Activated CD4-positive, alpha-beta T cell treated with anti-CD3 and anti-CD28 coated beads for 48 hours (primary cell): Measurements from ENCODE around the gene ATF3.
"Not testable (repeated sequence)": the region's sequence is repeated elsewhere in the genome, so short reads cannot be mapped to it uniquely, and the experiment has no call there.

Source experiments
- DNase-seq: peaks from one replicate; pipeline ENCODE4 v3.0.0-alpha.2; 2020

Gene ATF3

DNA sequence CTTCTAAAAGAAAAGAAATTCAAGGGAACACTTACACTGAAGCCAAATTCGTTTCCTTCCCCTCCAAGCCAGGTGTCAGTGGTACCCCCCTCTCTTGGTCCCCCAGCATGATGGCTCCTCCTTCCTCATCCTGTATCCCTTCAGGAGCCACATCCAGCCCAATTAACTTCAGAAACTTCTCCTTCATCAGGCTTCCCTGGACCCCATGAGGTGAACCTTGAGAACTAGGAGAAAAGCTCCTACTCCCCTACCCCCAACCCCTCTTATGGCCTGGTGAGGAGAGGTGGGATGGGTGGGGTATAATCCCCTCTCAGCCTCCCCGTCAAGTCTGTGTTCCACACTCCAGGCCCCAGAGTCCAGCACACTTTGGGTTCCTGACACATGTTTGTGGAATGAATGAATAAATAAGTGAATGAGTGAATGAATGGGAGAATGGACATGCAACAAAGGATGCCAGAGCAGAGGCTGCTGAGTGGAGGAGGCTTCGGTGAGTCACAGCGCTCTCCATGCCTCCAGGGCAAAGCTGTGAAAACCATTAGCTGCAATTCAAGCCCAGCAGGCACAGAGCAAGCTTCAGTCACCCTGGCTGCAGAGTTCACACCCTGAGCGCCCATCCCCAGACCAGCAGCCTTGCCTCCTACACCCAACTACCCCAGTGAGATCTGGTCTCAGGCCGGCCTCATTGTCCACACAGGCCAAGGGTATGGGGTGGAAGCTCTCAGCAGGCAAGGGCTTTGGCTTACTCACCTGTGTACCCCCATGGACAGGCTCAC is 47.3 kb downstream of the ATF3 start:
- no peak for DNase-seq

DNA sequence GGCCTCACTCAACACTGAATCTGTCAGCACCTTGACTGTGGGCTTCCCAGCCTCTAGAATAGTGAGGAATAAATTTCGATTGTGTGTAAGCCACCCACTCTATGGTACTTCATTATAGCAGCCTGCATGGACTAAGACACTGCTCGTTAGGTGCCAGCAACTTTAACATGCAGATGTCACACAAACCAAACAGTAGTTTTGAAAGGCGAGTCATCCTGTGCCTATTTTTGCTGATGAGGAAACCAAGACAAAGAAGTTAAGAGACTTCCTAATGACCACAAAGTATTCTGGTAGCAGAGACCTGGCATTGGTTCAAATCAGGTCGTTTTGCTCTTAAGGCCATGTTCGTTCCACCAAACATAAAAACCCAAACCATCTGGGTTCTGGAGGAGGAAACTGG is 48.2 kb downstream of the ATF3 start:
- no peak for DNase-seq

DNA sequence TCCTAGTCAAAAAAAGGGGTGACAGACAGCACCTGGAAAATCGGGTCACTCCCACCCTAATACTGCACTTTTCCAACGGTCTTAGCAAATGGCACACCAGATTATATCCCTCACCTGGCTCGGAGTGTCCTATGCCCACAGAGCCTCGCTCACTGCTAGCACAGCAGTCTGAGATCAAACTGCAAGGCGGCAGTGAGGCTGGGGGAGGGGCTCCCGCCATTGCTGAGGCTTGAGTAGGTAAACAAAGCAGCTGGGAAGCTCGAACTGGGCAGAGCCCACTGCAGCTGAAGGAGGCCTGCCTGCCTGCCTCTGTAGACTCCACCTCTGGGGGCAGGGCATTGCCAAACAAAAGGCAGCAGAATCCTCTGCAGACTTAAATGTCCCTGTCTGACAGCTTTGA is 49.7 kb downstream of the ATF3 start:
- DNase-seq: not testable (repeated sequence)

- no peak for DNase-seq
Measured at GRCh38 chr1:212664409-212665199, 56.0 kb downstream of the ATF3 start.

DNA sequence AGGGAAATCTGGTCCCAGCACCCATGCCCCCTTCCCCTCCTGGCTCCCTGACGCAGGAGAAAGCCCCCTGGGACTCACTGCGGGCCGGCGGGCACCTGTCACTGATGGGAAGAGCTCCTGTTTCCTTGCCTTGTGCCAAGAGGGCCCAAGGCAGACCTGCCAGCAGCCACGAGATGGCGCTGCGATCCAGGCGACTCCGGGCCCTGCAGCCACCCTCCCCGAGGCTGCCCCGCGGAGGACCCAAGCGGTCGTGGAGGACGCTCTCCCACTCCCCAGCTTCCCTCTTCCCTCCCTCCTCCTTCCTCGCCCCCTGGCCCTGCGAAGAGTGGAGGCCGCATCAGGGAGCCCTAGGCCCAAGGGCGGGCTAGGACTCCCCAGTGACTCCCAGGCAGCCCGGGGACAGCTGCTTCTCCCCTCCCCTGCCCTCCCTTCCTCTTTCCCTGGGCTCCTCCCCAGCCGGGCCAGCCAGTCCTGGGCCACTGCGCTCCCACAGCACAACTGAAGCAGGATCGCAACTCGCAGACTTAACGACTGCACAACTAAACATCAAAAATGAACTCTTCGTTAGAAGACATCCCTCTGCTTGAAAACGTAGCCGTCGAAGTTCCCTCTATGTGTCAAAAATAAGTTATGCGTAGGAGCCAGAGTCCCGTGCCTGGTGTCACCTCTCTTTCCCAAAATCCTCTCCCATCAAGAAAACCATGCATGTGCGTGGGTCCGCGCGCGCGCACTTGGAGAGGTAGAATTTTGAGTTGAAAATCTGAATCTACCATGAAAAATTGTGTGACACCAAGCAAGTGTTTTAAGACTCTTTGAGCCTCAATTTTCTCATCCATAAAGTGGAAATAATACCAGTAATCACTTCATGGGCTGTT is 56.9 kb downstream of the ATF3 start:
- DNase-seq: peak; percentile 89

DNA sequence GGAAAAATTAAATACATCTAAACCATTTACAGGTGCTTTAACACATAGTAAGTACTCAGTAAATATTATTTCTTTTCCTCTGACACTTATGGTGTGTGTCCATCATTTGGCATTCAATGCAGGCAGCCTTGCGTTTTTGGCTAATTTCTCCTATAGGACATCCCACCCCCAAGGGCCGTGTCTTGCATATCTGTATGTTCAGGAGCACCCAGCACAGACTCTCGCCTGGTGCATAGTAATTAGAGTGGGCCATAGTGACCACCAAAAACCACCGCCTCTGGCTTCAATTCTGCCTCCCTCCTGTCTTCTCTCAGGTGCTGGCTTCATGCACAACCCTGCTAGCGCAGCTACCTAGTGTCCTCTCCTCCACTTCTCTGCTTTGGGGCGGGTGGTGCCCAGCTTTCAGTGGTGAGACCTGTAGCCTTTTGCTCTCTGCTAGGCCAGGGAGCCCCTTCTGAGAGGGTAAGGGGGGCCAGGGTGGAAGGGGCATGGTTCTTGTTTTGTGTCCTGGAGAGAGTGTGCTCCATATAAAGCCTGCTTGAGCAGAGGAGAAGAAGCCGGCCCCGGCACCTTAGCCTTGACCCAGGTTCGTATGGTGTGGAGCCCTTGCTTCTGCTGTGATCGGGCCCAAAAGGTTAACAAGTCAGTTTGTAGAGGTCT is 57.7 kb downstream of the ATF3 start:
- DNase-seq: no peak

GRCh38 chr1:212667223-212668139 is 58.9 kb downstream of the ATF3 start:
- DNase-seq: no peak

- no peak for DNase-seq
Measured at GRCh38 chr1:212668477-212668876, 59.9 kb downstream of the ATF3 start.

- DNase-seq: no peak
Measured at GRCh38 chr1:212669102-212669501, 60.5 kb downstream of the ATF3 start.

GRCh38 chr1:212669600-212669999 is 61.0 kb downstream of the ATF3 start:
- DNase-seq: no peak

DNA sequence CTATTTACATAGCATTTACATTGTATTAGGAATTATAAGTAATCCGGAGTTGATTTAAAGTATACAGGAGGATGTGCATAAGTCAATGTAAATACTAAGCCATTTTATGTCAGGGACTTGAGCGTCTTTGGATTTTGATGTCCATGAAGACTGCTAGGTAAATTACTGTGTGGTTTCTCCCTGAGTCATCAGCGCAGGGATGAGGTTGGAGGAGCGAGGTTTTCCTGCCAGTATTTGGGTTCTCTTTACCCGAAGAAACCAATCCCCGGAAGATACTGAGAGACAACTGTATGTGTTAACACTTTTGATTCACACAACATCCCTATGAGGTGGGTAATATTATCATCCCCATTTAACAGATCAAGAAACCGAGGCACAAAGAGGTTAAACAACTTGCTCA is 61.7 kb downstream of the ATF3 start:
- DNase-seq: no peak
